GM23338 (cell line): ENCODE measurements around the gene ZNF546. TPM values are rescaled to one million over a fixed set of nuclear protein-coding genes. Genes with fewer than 3 reads are reported as not detected.

Experiments used
- ATAC-seq: fragments of 200-7000 bp; cut with Tn5 transposase; 3 replicates; pipeline ENCODE4 v1.9.1; 2020
- DNase-seq: peaks from one replicate; pipeline ENCODE4 v3.0.0-alpha.2; 2015; ENCODE audit warnings: low spot score
- H2AFZ ChIP-seq: fragments of 200-600 bp; sonication (generic); 2 replicates; pipeline ENCODE4 v1.8.0; 2016; ENCODE audit warnings: antibody characterized with exemption, mild to moderate bottlenecking, moderate library complexity
- H3F3A ChIP-seq: fragments of 200-600 bp; sonication (generic); replicated peaks from 2 replicates; pipeline ENCODE4 v1.8.0; 2017; ENCODE audit warnings: antibody characterized with exemption, mixed run types, low read depth
- H3K27ac ChIP-seq: fragments of 200-600 bp; sonication (generic); 2 replicates; pipeline ENCODE4 v1.6.1; 2016; ENCODE audit warnings: low read depth
- H3K27me3 ChIP-seq: fragments of 200-600 bp; sonication (generic); 2 replicates; pipeline ENCODE4 v1.8.0; 2016; ENCODE audit warnings: mild to moderate bottlenecking, mixed run types, moderate library complexity; ENCODE audit not compliant: insufficient read depth
- H3K36me3 ChIP-seq: fragments of 200-600 bp; sonication (generic); 2 replicates; pipeline ENCODE4 v1.8.0; 2016; ENCODE audit warnings: mild to moderate bottlenecking; ENCODE audit not compliant: insufficient read depth
- H3K4me1 ChIP-seq: fragments of 200-600 bp; sonication (generic); 2 replicates; pipeline ENCODE4 v1.8.0; 2016; ENCODE audit warnings: mild to moderate bottlenecking, moderate library complexity; ENCODE audit not compliant: insufficient read depth
- H3K4me2 ChIP-seq: fragments of 200-600 bp; sonication (generic); 2 replicates; pipeline ENCODE4 v1.7.1; 2017; ENCODE audit warnings: mixed run types
- H3K4me3 ChIP-seq: fragments of 200-600 bp; sonication (generic); 2 replicates; pipeline ENCODE4 v1.6.1; 2016; ENCODE audit warnings: mixed run types
- H3K79me2 ChIP-seq: fragments of 200-600 bp; sonication (generic); replicated peaks from 2 replicates; pipeline ENCODE4 v1.8.0; 2017; ENCODE audit warnings: mild to moderate bottlenecking; ENCODE audit not compliant: insufficient read depth
- H3K9me2 ChIP-seq: fragments of 200-600 bp; sonication (generic); 2 replicates; pipeline ENCODE4 v1.8.0; 2017; ENCODE audit not compliant: insufficient read depth
- H4K20me1 ChIP-seq: fragments of 200-600 bp; sonication (generic); replicated peaks from 2 replicates; pipeline ENCODE4 v1.8.0; 2017; ENCODE audit warnings: mild to moderate bottlenecking; ENCODE audit not compliant: insufficient read depth
- H3K27ac Mint-ChIP-seq: 2 replicates; pipeline ENCODE4 v1.8.0; 2020; ENCODE audit warnings: inconsistent platforms, mild to moderate bottlenecking, moderate library complexity, mixed read lengths
- H3K27me3 Mint-ChIP-seq: 3 replicates; pipeline ENCODE4 v1.8.0; 2022; ENCODE audit warnings: low read depth, mild to moderate bottlenecking, moderate library complexity, mixed read lengths, inconsistent platforms; ENCODE audit not compliant: insufficient read depth, poor library complexity
- H3K36me3 Mint-ChIP-seq: 3 replicates; pipeline ENCODE4 v1.8.0; 2021; ENCODE audit warnings: low read depth, mild to moderate bottlenecking, inconsistent platforms, moderate library complexity, mixed read lengths
- H3K4me1 Mint-ChIP-seq: 3 replicates; pipeline ENCODE4 v1.8.0; 2020; ENCODE audit warnings: mild to moderate bottlenecking, inconsistent platforms, mixed read lengths
- H3K4me3 Mint-ChIP-seq: 3 replicates; pipeline ENCODE4 v1.8.0; 2021; ENCODE audit warnings: moderate library complexity, mild to moderate bottlenecking, inconsistent platforms, mixed read lengths
- H3K9me3 Mint-ChIP-seq: 3 replicates; pipeline ENCODE4 v1.8.0; 2020; ENCODE audit warnings: moderate library complexity, mild to moderate bottlenecking, inconsistent platforms, mixed read lengths
- EZH2phosphoT487 ChIP-seq: fragments of 200-600 bp; sonication (generic); IDR thresholded peaks from one replicate; pipeline ENCODE4 v1.8.1; 2018; ENCODE audit warnings: antibody characterized with exemption; ENCODE audit not compliant: unreplicated experiment
- JUNB ChIP-seq: IDR thresholded peaks from one replicate; pipeline ENCODE4 v1.6.1; 2016; ENCODE audit warnings: antibody characterized with exemption; ENCODE audit not compliant: unreplicated experiment
- REST ChIP-seq: IDR thresholded peaks from one replicate; pipeline ENCODE4 v1.6.1; 2018; ENCODE audit warnings: antibody characterized with exemption; ENCODE audit not compliant: unreplicated experiment
- ZNF114 ChIP-seq: fragments of 250-450 bp; sonication (Bioruptor Pico); IDR thresholded peaks from 2 replicates; pipeline ENCODE4 v1.5.0; 2020; ENCODE audit warnings: mild to moderate bottlenecking, moderate library complexity
- ZNF331 ChIP-seq: fragments of 250-450 bp; sonication (Bioruptor Pico); IDR thresholded peaks from 2 replicates; pipeline ENCODE4 v1.5.0; 2020; ENCODE audit warnings: low read depth, mild to moderate bottlenecking, moderate library complexity
- ZNF462 ChIP-seq: fragments of 250-450 bp; sonication (Bioruptor Pico); IDR thresholded peaks from 2 replicates; pipeline ENCODE4 v1.5.0; 2020; ENCODE audit warnings: mild to moderate bottlenecking, moderate library complexity
- polyA plus RNA-seq: library from polyadenylated mRNA; unstranded; fragments of >200 nt; fragmentation: Nextera tagmentation; extraction: Ambion mirVana; gene quantifications from 2 replicates; pipeline ENCODE4 v1.2.1, GENCODE V29; 2016
- total RNA-seq: library from RNA; depleted of rRNA; stranded (reverse); fragments of >200 nt; shearing (Covaris generic); gene quantifications from 2 replicates; pipeline ENCODE4 v1.2.3, GENCODE V29; 2014

ZNF546 gene
- total and polyA plus RNA-seq, 2 experiments from 2014 or later: 0.38 to 0.95 TPM

GRCh38 chr19:39966617-39967016 is 30.2 kb upstream of the ZNF546 start (continued):
- TF ChIP-seq ZNF114 (no peak), EZH2phosphoT487 (no peak), JUNB (no peak)

GRCh38 chr19:39967561-39967960 is 29.3 kb upstream of the ZNF546 start:
- Histone ChIP-seq H3K36me3 (no peaks in the 10 kb centered on the region), H2AFZ (no peak overlapping the region), H4K20me1 (peaks cover 7% of the 10 kb centered on the region; the same call in 1 of the 2 replicates), H3K27me3 (no peaks in the 10 kb centered on the region), H3K4me3 (no peak overlapping the region), H3K9me2 (0 out of 2 replicates have a peak, but pooled peaks cover 3% of the 10 kb centered on the region), H3K4me1 (no peaks in the 10 kb centered on the region; the same call in 1 of the 2 replicates), H3K79me2 (peaks cover 15% of the 10 kb centered on the region), H3F3A (no peaks in the 10 kb centered on the region), H3K4me2 (no peak overlapping the region), H3K27ac (no peak overlapping the region)
- H3K27ac Mint-ChIP-seq: no peak overlapping the region
- H3K27me3 Mint-ChIP-seq: peaks cover 11% of the 10 kb centered on the region
- no peaks in the 10 kb centered on the region; the same call in 2 of the 3 replicates for H3K9me3 Mint-ChIP-seq
- DNase-seq: no peak
- no peak for TF ChIP-seq ZNF331 (CRISPR knock-in tag)
- TF ChIP-seq ZNF462 (CRISPR knock-in tag): no peak
- no peak for TF ChIP-seq ZNF114
- no peak for TF ChIP-seq REST
- H3K36me3 Mint-ChIP-seq: peaks cover 15% of the 10 kb centered on the region
- ATAC-seq: no peak
- H3K4me1 Mint-ChIP-seq: peaks cover 8% of the 10 kb centered on the region; the same call in 2 of the 3 replicates
- no peak overlapping the region for H3K4me3 Mint-ChIP-seq
